ENCODE results near the gene PHF14.

Gene PHF14

DNA sequence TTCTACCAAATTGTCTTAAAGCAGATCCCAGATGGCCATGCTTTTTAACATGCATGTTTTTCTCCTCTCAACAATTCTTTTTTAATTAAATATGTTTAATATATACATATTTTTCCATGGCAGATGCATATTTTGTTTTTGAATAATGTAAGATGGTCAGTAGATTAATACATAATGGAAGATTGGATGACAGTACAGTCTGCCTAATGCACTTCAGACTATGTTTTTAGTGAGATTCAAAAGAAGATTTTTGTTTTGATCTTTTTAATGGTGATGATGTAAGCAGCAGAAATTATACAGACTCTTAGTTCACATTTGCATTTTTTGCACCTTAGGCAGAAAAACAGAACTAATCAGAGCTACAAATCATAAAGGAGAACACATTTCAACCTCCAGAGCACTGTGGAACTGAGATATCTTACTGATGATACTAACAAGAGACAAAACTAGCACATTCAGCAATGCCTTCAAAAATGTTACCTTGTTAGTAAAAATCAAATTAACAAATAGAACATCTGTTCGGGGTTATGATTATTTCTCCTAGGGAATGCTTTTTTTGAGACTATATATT is 203.4 kb downstream of the PHF14 start:
- DNase-seq: no peak
- ATAC-seq (replicated peaks): no peak
- Mint-ChIP-seq H3K4me3 (no peak overlapping the region), H3K36me3 (ENCODE audit: insufficient read depth) (no peaks in the 10 kb centered on the region), H3K4me1 (ENCODE audit: low read depth in 2 of 2) (no peaks in the 10 kb centered on the region), H3K27ac (no peak overlapping the region), H3K27me3 (no peaks in the 10 kb centered on the region), H3K9me3 (no peaks in the 10 kb centered on the region)

DNA sequence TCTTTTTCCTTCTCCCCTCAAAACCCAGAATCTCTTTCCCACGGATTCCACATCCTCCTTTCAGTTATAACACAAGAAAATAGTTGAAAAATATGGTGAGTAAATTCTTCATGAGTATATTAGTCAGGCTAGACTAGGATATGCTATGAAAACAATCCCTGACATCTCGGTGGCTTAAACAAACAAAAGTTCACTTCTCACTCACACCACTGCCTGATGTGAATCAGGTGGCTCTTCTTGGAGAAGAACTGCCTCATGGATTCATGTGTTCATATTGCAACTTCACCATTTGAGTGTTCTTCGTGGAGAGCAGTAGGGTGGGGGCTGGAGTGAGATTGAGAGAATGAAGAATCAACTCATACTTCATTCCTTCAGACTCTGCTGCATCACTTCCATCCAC is 204.1 kb downstream of the PHF14 start:
- DNase-seq (no peak), ATAC-seq (replicated peaks) (no peak)
- Mint-ChIP-seq H3K4me3 (no peak overlapping the region), H3K9me3 (no peaks in the 10 kb centered on the region), H3K36me3 (ENCODE audit: insufficient read depth) (no peaks in the 10 kb centered on the region), H3K4me1 (ENCODE audit: low read depth in 2 of 2) (no peaks in the 10 kb centered on the region), H3K27me3 (no peaks in the 10 kb centered on the region), H3K27ac (no peak overlapping the region)

DNA sequence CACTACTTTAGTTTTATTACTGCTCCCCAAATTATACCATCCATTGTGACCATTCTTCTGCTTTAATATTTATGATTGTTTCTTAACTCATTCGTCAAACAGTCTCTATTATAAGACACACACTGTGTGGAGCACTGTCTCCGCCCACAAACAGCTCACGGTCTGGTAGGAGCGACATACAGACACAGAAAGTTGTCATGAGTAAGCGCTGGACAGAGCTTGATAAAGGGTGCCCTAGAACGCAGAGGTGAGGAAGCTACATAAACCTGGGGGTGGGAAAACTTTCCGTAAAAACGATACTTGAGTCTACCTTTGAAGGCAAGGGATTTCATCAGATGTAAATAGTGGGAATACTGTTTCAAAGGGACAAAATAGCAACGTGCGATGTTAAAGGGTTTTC is 207.9 kb downstream of the PHF14 start:
- H3K27me3 Mint-ChIP-seq: no peaks in the 10 kb centered on the region
- H3K36me3 Mint-ChIP-seq (ENCODE audit: insufficient read depth): no peaks in the 10 kb centered on the region
- no peak overlapping the region for H3K4me3 Mint-ChIP-seq
- peaks cover 0 to 1% of the 10 kb centered on the region in 2 donors for H3K9me3 Mint-ChIP-seq
- no peaks in the 10 kb centered on the region for H3K4me1 Mint-ChIP-seq (ENCODE audit: low read depth in 2 of 2)
- H3K27ac Mint-ChIP-seq: no peak overlapping the region
- DNase-seq (no peak), ATAC-seq (replicated peaks) (no peak)

DNA sequence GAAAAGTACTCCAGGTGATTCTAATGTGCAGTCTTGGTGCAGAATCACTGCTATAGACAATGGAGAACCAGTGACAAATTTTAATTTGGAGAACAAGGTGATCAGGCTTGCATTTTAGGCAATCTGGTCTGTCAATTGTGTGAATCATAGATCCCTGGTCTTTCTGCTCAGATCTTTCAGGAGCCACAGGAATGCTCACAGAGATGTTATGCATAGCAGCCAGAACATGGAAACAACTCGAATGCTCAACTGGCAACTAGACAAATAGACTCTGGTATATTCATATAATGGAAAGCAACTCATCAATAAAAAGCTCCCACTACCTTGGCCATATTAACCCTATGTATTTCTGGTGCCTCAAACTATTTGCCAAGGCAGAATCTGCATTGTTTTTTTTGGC is 209.1 kb downstream of the PHF14 start:
- peaks cover 0 to 1% of the 10 kb centered on the region in 2 donors for H3K9me3 Mint-ChIP-seq
- DNase-seq: no peak

DNA sequence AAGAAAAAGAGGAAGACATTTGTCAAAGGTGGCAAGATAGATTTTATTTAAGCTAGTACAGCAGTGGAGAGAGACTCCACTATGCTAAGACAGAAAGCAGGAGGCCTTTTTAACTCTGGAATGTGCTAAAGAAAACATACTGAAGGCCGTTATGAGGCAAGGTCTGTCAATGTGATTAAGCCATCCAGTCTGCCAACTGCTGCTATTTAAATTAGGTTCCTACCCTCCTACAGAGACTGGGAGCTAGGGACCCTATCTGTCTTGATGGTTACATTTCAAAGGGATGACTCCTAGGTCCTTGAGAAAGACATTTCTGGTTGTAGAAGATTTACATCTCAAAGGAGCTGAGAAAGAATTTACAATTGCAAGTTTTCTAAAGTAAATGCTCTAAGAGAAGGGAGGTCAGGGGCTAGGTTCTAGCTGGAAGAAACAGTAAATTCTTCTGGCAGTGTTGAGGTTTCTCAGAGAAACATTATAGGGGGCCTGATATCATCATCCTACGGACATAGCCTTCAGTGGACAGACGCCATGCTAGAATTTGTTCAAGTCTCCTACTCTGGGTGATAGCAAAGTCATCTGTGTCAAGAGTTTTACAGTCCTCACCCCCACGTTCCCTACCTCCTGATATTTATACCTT is 211.6 kb downstream of the PHF14 start:
- peaks cover 0 to 1% of the 10 kb centered on the region in 2 donors for H3K9me3 Mint-ChIP-seq
- no peak for ATAC-seq (replicated peaks)
- no peak overlapping the region for H3K27ac Mint-ChIP-seq
- no peak for DNase-seq
- no peaks in the 10 kb centered on the region for H3K27me3 Mint-ChIP-seq
- H3K36me3 Mint-ChIP-seq (ENCODE audit: insufficient read depth): no peaks in the 10 kb centered on the region
- no peak overlapping the region for H3K4me3 Mint-ChIP-seq
- no peaks in the 10 kb centered on the region for H3K4me1 Mint-ChIP-seq (ENCODE audit: low read depth in 2 of 2)

More for the DNA sequence above, 209.1 kb downstream of the PHF14 start:
- Mint-ChIP-seq H3K4me3 (no peak overlapping the region), H3K27me3 (no peaks in the 10 kb centered on the region), H3K27ac (no peak overlapping the region), H3K36me3 (ENCODE audit: insufficient read depth) (no peaks in the 10 kb centered on the region), H3K4me1 (ENCODE audit: low read depth in 2 of 2) (no peaks in the 10 kb centered on the region)
- no peak for ATAC-seq (replicated peaks)

DNA sequence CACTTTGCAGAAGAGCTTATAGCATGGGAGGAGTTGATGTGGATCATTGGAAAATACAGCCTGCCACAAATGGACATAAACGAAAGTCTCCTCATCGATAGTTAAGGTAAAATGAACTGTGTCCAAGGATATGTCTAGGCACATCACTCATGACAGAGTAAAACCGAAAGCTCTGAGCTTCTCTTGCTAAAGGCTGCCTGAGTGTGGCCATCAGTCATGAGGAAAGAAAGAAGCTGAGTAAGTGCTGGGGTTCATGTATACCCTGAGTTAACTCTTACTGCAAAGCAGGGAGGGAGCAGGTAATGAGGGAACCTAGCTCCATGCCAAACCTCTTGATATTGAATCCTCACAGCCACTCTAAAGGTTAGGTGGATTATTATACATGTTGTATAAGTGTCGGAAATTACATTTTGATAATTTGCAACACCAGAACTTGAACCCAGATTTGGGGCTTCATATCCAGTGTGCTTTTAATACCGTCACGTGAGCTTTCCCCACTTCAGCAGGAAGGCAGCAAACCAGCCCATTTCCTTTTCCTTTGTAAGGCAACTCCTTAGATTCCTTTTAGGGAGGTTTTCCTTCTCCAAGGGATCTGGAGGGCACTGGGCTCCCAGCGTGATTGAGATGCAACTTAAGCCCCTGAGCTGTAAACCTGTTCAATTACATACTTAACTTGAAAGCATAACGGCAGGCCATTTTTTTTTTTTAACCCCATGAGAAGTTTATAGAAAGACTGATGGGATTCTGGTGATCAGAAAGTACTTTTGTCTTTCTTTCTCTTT is 215.0 kb downstream of the PHF14 start:
- Mint-ChIP-seq H3K36me3 (ENCODE audit: insufficient read depth) (no peaks in the 10 kb centered on the region), H3K27ac (no peak overlapping the region), H3K27me3 (peaks cover 13 to 14% of the 10 kb centered on the region in 2 donors), H3K4me3 (no peak overlapping the region), H3K4me1 (ENCODE audit: low read depth in 2 of 2) (no peaks in the 10 kb centered on the region), H3K9me3 (peaks cover 0 to 1% of the 10 kb centered on the region in 2 donors)
- no peak for DNase-seq
- no peak for ATAC-seq (replicated peaks)

DNA sequence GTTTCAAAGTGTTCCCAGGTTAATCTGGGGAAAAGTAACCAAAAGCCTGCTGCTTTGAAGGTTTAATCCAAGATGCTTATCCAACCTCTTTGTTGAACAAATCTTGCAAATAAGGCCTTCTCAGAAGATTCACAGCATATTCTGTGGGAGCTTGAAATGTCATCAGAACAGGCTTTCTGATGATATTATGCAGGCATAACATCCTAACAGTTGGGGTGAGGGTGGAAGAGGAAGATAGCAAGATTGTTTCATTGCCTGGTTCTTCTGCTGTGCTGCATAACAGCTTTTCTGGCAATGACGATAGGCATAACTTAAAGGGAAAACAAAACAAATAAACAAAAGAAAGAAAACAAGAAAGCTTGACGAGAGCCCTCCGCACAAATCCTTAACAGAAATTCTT is 217.4 kb downstream of the PHF14 start:
- Mint-ChIP-seq H3K36me3 (ENCODE audit: insufficient read depth) (no peaks in the 10 kb centered on the region), H3K27me3 (peaks cover 13 to 14% of the 10 kb centered on the region in 2 donors), H3K9me3 (no peaks in the 10 kb centered on the region), H3K4me1 (ENCODE audit: low read depth in 2 of 2) (no peaks in the 10 kb centered on the region), H3K4me3 (no peak overlapping the region), H3K27ac (no peak overlapping the region)
- no peak for DNase-seq
- no peak for ATAC-seq (replicated peaks)

DNA sequence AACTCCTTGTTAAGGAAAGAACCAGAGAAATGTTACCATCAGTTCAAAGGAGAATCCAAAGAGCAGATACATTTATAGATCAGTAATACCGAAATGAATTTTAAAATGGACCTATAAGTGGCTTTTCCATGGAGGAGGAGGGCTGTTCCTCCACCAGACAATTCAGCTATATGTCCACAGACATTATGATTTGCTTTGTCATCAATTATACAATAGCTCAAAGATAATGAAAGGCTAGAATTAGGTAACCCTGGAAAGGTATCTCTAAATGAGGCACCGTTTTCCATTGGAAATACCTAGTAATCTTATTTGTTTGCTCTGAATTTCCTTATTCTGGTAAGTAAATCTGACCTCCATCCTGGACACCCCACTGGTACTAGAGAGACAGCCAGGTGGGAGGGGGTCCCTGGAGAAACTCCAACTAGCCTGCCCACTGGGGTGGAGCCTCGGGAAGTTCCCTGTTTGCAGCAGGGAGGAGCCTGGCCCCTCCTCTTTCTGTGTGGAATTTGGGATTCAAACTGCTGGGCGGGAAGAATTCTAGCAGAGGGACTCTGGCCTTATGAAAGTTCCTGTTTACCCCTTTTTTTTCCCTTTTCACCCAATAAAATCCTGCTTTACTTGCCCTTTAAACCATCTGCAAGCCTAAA is 218.0 kb downstream of the PHF14 start:
- no peaks in the 10 kb centered on the region for H3K4me1 Mint-ChIP-seq (ENCODE audit: low read depth in 2 of 2)
- H3K9me3 Mint-ChIP-seq: no peaks in the 10 kb centered on the region
- no peak for DNase-seq
- H3K27ac Mint-ChIP-seq: no peak overlapping the region
- no peaks in the 10 kb centered on the region for H3K36me3 Mint-ChIP-seq (ENCODE audit: insufficient read depth)
- peaks cover 13 to 14% of the 10 kb centered on the region in 2 donors for H3K27me3 Mint-ChIP-seq
- no peak for ATAC-seq (replicated peaks)
- H3K4me3 Mint-ChIP-seq: no peak overlapping the region

DNA sequence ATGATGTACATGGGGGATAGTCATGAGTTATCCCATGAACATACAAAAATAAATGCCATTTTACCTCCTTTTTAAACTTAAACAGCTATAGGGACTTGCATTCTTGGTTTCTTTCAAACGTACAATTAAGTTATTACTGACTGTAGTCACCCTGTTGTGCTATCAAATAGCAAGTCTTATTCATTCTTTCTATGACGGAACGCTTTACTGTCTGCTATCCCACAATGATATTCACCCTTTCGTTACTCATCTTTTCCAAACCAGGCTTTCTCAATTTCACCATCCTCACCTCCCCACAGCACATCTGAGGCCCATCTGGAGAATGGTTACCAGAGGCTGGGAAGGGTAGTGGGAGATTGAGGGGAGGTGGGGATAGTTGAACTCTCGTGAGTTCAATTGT is 218.8 kb downstream of the PHF14 start:
- H3K27ac Mint-ChIP-seq: no peak overlapping the region

DNA sequence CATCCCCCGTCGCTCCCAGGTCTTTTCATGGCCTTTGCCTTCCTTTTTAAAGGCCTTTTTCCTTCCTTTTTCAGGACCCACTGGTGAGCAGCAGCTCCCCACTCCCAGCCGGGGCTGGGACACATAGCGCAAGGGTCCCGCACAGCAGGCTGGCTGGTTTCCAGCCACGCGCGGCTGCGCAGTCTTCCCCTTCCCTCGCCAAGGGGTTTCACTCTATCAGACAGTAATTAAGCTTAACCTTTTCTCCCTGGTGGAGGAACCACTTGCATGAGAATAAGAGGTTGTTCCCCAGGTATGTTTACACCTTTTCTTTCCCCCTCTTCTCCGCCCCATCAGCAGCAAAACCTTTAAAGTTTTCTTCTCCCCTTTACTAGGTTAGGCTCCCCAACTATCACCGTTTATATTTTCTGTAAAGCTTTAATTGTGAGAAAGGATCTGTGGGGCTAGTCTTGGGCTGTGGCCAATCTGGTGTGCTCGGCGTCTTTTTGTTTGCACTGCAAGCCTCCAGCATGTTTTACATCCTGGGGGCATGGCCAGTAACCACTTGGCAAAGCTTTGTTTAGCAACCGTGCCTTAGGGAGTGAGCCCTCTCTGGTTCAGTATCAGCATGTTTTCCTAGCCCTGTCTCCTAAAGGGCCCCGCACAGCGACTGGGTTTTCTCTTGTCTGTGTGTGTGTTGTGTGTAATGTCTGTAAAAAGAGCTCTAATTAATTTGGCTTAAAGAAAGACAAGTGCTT is 219.6 kb downstream of the PHF14 start:
- Mint-ChIP-seq H3K27me3 (peaks cover 13 to 14% of the 10 kb centered on the region in 2 donors), H3K9me3 (no peaks in the 10 kb centered on the region), H3K4me1 (ENCODE audit: low read depth in 2 of 2) (no peaks in the 10 kb centered on the region), H3K36me3 (ENCODE audit: insufficient read depth) (no peaks in the 10 kb centered on the region), H3K27ac (no peak overlapping the region), H3K4me3 (no peak overlapping the region)
- ATAC-seq (replicated peaks) (no peak), DNase-seq (no peak)

More for the DNA sequence above, 218.8 kb downstream of the PHF14 start:
- Mint-ChIP-seq H3K4me1 (ENCODE audit: low read depth in 2 of 2) (no peaks in the 10 kb centered on the region), H3K4me3 (no peak overlapping the region), H3K36me3 (ENCODE audit: insufficient read depth) (no peaks in the 10 kb centered on the region), H3K9me3 (no peaks in the 10 kb centered on the region), H3K27me3 (peaks cover 13 to 14% of the 10 kb centered on the region in 2 donors)
- ATAC-seq (replicated peaks) (no peak), DNase-seq (no peak)

DNA sequence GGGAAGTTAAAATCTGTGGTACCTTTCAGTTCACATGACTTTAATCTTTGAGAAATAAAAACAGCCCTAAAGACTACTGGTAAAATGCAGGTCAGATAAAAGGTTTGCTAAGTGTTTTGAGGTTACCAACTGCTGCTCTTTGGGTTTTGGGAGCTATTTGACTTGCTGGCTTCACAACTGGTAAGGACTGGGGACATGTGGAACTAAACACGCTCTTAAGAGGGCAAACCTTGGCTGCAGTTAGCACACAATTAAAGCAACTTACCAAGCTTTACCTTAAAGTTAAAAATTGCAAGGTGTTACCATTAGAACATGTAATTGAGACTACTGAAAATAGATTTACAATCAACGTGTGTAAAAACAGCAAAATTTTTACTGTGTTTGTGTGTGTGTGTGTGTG is 220.2 kb downstream of the PHF14 start:
- H3K27ac Mint-ChIP-seq: no peak overlapping the region
- ATAC-seq (replicated peaks): no peak
- H3K9me3 Mint-ChIP-seq: no peaks in the 10 kb centered on the region
- H3K27me3 Mint-ChIP-seq: peaks cover 13 to 14% of the 10 kb centered on the region in 2 donors
- H3K36me3 Mint-ChIP-seq (ENCODE audit: insufficient read depth): no peaks in the 10 kb centered on the region
- no peak for DNase-seq
- H3K4me1 Mint-ChIP-seq (ENCODE audit: low read depth in 2 of 2): no peaks in the 10 kb centered on the region
- no peak overlapping the region for H3K4me3 Mint-ChIP-seq

DNA sequence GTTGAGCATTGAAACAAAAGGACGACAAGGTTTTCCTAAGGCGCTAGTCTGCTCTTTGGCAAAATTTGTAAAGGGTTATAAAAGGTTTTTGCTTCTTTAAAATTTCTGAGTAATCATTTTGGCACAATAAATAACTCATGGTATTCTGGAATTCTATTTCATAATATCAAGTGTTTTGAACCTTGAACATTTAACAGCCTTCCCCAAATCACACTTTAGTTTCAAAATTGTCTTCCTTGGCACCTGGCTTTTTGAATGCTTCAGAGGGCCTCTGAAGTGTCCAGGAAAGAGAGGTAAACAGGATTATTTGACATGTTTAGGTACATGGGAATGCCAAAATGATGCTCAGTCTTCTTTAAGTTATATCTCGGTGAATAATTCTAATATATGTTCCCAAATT is 220.8 kb downstream of the PHF14 start:
- peaks cover 13 to 14% of the 10 kb centered on the region in 2 donors for H3K27me3 Mint-ChIP-seq
- no peak overlapping the region for H3K4me3 Mint-ChIP-seq
- no peak for DNase-seq
- H3K36me3 Mint-ChIP-seq (ENCODE audit: insufficient read depth): no peaks in the 10 kb centered on the region
- no peaks in the 10 kb centered on the region for H3K4me1 Mint-ChIP-seq (ENCODE audit: low read depth in 2 of 2)
- no peak overlapping the region for H3K27ac Mint-ChIP-seq
- ATAC-seq (replicated peaks): no peak
- no peaks in the 10 kb centered on the region for H3K9me3 Mint-ChIP-seq

DNA sequence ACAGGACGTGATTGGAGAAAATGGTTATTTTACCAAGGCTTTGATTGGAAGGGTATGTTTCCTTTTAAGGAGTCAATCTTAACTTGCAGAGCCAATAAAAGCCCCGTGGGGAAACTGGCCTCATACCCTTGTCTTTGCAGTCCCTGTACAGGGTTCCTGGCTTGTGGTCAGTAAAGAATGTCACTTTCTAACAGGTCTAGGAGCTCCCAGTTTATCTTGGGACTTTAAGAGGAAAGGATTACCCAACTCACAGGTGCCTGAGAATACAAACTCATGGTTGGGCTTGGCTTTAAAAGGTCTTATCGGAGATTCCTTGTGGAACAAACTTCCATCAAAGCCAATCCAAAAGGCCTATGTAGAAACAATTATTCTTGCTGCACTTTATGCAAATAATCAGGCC is 221.8 kb downstream of the PHF14 start:
- ATAC-seq (replicated peaks) (no peak), DNase-seq (no peak)
- Mint-ChIP-seq H3K4me3 (no peak overlapping the region), H3K27me3 (peaks cover 13 to 14% of the 10 kb centered on the region in 2 donors), H3K4me1 (ENCODE audit: low read depth in 2 of 2) (no peaks in the 10 kb centered on the region), H3K9me3 (no peaks in the 10 kb centered on the region), H3K36me3 (ENCODE audit: insufficient read depth) (no peaks in the 10 kb centered on the region), H3K27ac (no peak overlapping the region)
